GM21717 (cell line): ENCODE results near the gene NF2.
"Not testable (repeated sequence)": the region's sequence is repeated elsewhere in the genome, so short reads cannot be mapped to it uniquely, and the experiment has no call there.

Experiments
- ATAC-seq: cut with Tn5 transposase; IDR thresholded peaks from one replicate; pipeline ENCODE4 v1.9.1; 2021; ENCODE audit warnings: mild to moderate bottlenecking, moderate library complexity; ENCODE audit not compliant: unreplicated experiment

NF2 gene

GRCh38 chr22:29594447-29594846 lies 9.0 kb upstream of the NF2 start:
- ATAC-seq, result not testable (repeated sequence)

- ATAC-seq, result no peak
Measured at GRCh38 chr22:29596408-29596807, 7.0 kb upstream of the NF2 start.

GRCh38 chr22:29597871-29598683 lies 5.4 kb upstream of the NF2 start:
- not testable (repeated sequence) for ATAC-seq

- ATAC-seq, result no peak
Measured at GRCh38 chr22:29598684-29599020, 4.8 kb upstream of the NF2 start.

GRCh38 chr22:29604076-29604360 lies 585 bp downstream of the NF2 start:
- ATAC-seq, result no peak

GRCh38 chr22:29605527-29605850 lies 2.1 kb downstream of the NF2 start:
- no peak for ATAC-seq

- no peak for ATAC-seq
Measured at GRCh38 chr22:29606320-29606719, 2.9 kb downstream of the NF2 start.

- no peak for ATAC-seq
Measured at GRCh38 chr22:29607426-29607825, 4.0 kb downstream of the NF2 start.

- no peak for ATAC-seq
Measured at GRCh38 chr22:29609139-29609538, 5.7 kb downstream of the NF2 start.

GRCh38 chr22:29610780-29611179 lies 7.3 kb downstream of the NF2 start:
- no peak for ATAC-seq

GRCh38 chr22:29615705-29616327 lies 12.4 kb downstream of the NF2 start:
- no peak for ATAC-seq

- no peak for ATAC-seq
Measured at GRCh38 chr22:29617922-29618629, 14.6 kb downstream of the NF2 start.

- no peak for ATAC-seq
Measured at GRCh38 chr22:29621761-29622526, 18.5 kb downstream of the NF2 start.

- ATAC-seq, result no peak
Measured at GRCh38 chr22:29623059-29623458, 19.6 kb downstream of the NF2 start.

GRCh38 chr22:29623553-29624169 lies 20.2 kb downstream of the NF2 start:
- ATAC-seq, result no peak

GRCh38 chr22:29625090-29625825 lies 21.8 kb downstream of the NF2 start:
- no peak for ATAC-seq

- ATAC-seq, result no peak
Measured at GRCh38 chr22:29626497-29627195, 23.2 kb downstream of the NF2 start.

- no peak for ATAC-seq
Measured at GRCh38 chr22:29627196-29627535, 23.7 kb downstream of the NF2 start.

- ATAC-seq, result no peak
Measured at GRCh38 chr22:29628996-29629902, 25.8 kb downstream of the NF2 start.
